GM12892 (cell line): ENCODE results near the gene ANKRD1.

Source experiments
- POLR2A ChIP-seq: IDR thresholded peaks from 2 replicates; pipeline ENCODE4 v1.6.1; 2011; ENCODE audit warnings: low read depth, low read length, control low read depth
- POLR2AphosphoS5 ChIP-seq: IDR thresholded peaks from 2 replicates; pipeline ENCODE4 v1.6.1; 2011; ENCODE audit warnings: low read depth, low read length, control low read depth

- no peak for TF ChIP-seq POLR2A
- TF ChIP-seq POLR2AphosphoS5, result no peak
These were observed 54.8 kb downstream of the ANKRD1 start for GRCh38 chr10:90866050-90866598.
